Measurements from ENCODE around the gene RNASEL.
A peak's percentile ranks its signal among the peaks of the same experiment; 100 is the strongest.

Gene RNASEL

DNA sequence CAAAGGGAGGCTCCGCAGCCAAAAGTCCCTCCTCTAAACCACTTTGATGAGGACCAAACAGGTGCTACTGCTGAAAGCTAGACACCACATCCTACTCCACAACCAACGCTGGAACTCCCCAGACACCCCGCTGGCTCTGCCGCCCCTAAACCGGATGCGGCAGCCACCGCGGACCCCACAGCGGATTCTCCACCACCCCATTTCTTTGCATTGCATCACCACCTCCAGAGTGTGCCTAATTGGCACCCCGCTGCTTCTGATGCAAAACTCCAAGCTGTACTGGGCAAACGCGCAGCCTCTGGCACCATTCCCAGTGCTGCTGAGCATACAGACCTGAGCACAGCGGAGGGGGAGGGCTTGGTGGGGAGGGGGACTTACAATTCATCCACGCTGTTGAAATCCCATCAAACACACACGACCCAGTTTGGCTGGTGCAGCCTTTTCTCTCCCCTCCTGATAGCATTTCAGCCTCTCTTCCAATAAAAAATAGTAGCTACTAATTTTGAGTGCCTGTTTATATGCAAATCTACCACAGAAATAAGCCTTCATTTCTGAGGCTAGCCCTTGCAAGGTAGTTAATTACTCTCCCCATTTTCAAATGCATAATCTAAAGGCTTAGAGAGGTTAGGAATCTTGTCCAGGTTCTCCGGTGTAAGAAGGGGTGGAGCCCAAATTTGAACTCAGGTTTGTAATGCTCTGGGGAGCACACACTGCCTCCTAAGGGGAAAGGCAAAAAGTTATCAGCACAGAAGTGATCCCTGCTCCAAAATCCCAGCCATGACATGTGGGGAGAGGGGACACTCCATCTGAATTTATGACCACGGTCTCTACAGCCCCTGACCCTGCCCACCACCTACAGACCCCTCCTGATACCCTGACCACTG, 27.3 kb upstream of the RNASEL start (continued):
- TF ChIP-seq SP7 (tag by site-specific recombination; IDR thresholded peaks at IDR 0.05) = peak; percentile 98
- peak; percentile 94 for TF ChIP-seq GLIS1 (tag by site-specific recombination; IDR thresholded peaks at IDR 0.05)
- TF ChIP-seq GLI4 (tag by site-specific recombination; IDR thresholded peaks at IDR 0.05) = no peak
- peak; percentile 96 for TF ChIP-seq ZNF629 (tag by site-specific recombination; IDR thresholded peaks at IDR 0.05)
- TF ChIP-seq ZNF121 (tag by site-specific recombination; IDR thresholded peaks at IDR 0.05) = no peak
- TF ChIP-seq ZNF571 (tag by site-specific recombination; IDR thresholded peaks at IDR 0.05) = no peak
- TF ChIP-seq ZNF426 (tag by site-specific recombination; IDR thresholded peaks at IDR 0.05) = no peak
- peak; percentile 82 for TF ChIP-seq GFI1B (tag by site-specific recombination; IDR thresholded peaks at IDR 0.05)
- TF ChIP-seq, protein P1, sequence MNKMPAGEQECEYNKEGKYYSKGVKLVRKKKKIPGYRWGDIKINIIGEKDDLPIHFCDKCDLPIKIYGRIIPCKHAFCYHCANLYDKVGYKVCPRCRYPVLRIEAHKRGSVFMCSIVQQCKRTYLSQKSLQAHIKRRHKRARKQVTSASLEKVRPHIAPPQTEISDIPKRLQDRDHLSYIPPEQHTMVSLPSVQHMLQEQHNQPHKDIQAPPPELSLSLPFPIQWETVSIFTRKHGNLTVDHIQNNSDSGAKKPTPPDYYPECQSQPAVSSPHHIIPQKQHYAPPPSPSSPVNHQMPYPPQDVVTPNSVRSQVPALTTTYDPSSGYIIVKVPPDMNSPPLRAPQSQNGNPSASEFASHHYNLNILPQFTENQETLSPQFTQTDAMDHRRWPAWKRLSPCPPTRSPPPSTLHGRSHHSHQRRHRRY (tag by site-specific recombination; IDR thresholded peaks at IDR 0.05) = 0 out of 2 replicates have a peak, but pooled peaks have one; percentile 94
- no peak for TF ChIP-seq ZNF548 (tag by site-specific recombination; IDR thresholded peaks at IDR 0.05)
- TF ChIP-seq ZNF701 (tag by site-specific recombination; IDR thresholded peaks at IDR 0.05) = no peak
- peak; percentile 77 for TF ChIP-seq ZNF366 (tag by site-specific recombination; conservative IDR thresholded peaks at IDR 0.05)
- TF ChIP-seq, protein P2, sequence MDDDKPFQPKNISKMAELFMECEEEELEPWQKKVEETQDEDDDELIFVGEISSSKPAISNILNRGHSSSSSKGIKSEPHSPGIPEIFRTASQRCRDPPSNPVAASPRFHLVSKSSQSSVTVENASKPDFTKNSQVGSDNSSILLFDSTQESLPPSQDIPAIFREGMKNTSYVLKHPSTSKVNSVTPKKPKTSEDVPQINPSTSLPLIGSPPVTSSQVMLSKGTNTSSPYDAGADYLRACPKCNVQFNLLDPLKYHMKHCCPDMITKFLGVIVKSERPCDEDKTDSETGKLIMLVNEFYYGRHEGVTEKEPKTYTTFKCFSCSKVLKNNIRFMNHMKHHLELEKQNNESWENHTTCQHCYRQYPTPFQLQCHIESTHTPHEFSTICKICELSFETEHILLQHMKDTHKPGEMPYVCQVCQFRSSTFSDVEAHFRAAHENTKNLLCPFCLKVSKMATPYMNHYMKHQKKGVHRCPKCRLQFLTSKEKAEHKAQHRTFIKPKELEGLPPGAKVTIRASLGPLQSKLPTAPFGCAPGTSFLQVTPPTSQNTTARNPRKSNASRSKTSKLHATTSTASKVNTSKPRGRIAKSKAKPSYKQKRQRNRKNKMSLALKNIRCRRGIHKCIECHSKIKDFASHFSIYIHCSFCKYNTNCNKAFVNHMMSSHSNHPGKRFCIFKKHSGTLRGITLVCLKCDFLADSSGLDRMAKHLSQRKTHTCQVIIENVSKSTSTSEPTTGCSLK (tag by site-specific recombination; IDR thresholded peaks at IDR 0.05) = no peak
- TF ChIP-seq, protein P3, sequence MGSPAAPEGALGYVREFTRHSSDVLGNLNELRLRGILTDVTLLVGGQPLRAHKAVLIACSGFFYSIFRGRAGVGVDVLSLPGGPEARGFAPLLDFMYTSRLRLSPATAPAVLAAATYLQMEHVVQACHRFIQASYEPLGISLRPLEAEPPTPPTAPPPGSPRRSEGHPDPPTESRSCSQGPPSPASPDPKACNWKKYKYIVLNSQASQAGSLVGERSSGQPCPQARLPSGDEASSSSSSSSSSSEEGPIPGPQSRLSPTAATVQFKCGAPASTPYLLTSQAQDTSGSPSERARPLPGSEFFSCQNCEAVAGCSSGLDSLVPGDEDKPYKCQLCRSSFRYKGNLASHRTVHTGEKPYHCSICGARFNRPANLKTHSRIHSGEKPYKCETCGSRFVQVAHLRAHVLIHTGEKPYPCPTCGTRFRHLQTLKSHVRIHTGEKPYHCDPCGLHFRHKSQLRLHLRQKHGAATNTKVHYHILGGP (tag by site-specific recombination; IDR thresholded peaks at IDR 0.05) = no peak; the same call in 1 of the 2 replicates
- no peak for TF ChIP-seq ZNF114 (tag by site-specific recombination; IDR thresholded peaks at IDR 0.05)
- no peak for TF ChIP-seq ZNF223 (tag by site-specific recombination; IDR thresholded peaks at IDR 0.05)
- TF ChIP-seq SP3 (tag by site-specific recombination; IDR thresholded peaks at IDR 0.05) = peak; percentile 47; the same call in 1 of the 2 replicates
- no peak for TF ChIP-seq ZNF707 (tag by site-specific recombination; IDR thresholded peaks at IDR 0.05)
- no peak for TF ChIP-seq ZNF521 (tag by site-specific recombination; IDR thresholded peaks at IDR 0.05)
- TF ChIP-seq REPIN1 (tag by site-specific recombination; IDR thresholded peaks at IDR 0.05; ENCODE audit: low read depth) = no peak
- no peak for TF ChIP-seq ZNF155 (tag by site-specific recombination; IDR thresholded peaks at IDR 0.05)
- TF ChIP-seq, protein P4, sequence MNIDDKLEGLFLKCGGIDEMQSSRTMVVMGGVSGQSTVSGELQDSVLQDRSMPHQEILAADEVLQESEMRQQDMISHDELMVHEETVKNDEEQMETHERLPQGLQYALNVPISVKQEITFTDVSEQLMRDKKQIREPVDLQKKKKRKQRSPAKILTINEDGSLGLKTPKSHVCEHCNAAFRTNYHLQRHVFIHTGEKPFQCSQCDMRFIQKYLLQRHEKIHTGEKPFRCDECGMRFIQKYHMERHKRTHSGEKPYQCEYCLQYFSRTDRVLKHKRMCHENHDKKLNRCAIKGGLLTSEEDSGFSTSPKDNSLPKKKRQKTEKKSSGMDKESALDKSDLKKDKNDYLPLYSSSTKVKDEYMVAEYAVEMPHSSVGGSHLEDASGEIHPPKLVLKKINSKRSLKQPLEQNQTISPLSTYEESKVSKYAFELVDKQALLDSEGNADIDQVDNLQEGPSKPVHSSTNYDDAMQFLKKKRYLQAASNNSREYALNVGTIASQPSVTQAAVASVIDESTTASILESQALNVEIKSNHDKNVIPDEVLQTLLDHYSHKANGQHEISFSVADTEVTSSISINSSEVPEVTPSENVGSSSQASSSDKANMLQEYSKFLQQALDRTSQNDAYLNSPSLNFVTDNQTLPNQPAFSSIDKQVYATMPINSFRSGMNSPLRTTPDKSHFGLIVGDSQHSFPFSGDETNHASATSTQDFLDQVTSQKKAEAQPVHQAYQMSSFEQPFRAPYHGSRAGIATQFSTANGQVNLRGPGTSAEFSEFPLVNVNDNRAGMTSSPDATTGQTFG (tag by site-specific recombination; IDR thresholded peaks at IDR 0.05; ENCODE audit: borderline replicate concordance) = no peak
- TF ChIP-seq MZF1 (tag by site-specific recombination; IDR thresholded peaks at IDR 0.05; ENCODE audit: borderline replicate concordance) = peak; percentile 68; the same call in 1 of the 2 replicates
- no peak for TF ChIP-seq ZNF837 (tag by site-specific recombination; IDR thresholded peaks at IDR 0.05)
- TF ChIP-seq ZNF776 (tag by site-specific recombination; IDR thresholded peaks at IDR 0.05; ENCODE audit: borderline replicate concordance) = no peak
- peak; percentile 98 for TF ChIP-seq ZIC2 (tag by site-specific recombination; IDR thresholded peaks at IDR 0.05)
- TF ChIP-seq ZNF48 (tag by site-specific recombination; IDR thresholded peaks at IDR 0.05) = no peak
- peak; percentile 83; the same call in 1 of the 2 replicates for TF ChIP-seq ZNF792 (tag by site-specific recombination; IDR thresholded peaks at IDR 0.05)
- TF ChIP-seq ZNF324 (tag by site-specific recombination; IDR thresholded peaks at IDR 0.05) = peak; percentile 89
- TF ChIP-seq ZNF214 (tag by site-specific recombination; IDR thresholded peaks at IDR 0.05; ENCODE audit: borderline replicate concordance) = no peak
- TF ChIP-seq, protein P5, sequence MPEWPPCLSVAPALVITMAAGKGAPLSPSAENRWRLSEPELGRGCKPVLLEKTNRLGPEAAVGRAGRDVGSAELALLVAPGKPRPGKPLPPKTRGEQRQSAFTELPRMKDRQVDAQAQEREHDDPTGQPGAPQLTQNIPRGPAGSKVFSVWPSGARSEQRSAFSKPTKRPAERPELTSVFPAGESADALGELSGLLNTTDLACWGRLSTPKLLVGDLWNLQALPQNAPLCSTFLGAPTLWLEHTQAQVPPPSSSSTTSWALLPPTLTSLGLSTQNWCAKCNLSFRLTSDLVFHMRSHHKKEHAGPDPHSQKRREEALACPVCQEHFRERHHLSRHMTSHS (tag by site-specific recombination; IDR thresholded peaks at IDR 0.05) = peak; percentile 72; the same call in 1 of the 2 replicates

All from HEK293 (cell line).